ENCODE data around the gene OR6B3. TPM values are rescaled to one million over a fixed set of nuclear protein-coding genes. Genes with fewer than 3 reads are reported as not detected.

OR6B3 gene
- total and polyA plus RNA-seq, 8 donors: not detected

GRCh38 chr2:240056678-240057077 is 3.4 kb upstream of the OR6B3 start:
- TF ChIP-seq, protein P1, sequence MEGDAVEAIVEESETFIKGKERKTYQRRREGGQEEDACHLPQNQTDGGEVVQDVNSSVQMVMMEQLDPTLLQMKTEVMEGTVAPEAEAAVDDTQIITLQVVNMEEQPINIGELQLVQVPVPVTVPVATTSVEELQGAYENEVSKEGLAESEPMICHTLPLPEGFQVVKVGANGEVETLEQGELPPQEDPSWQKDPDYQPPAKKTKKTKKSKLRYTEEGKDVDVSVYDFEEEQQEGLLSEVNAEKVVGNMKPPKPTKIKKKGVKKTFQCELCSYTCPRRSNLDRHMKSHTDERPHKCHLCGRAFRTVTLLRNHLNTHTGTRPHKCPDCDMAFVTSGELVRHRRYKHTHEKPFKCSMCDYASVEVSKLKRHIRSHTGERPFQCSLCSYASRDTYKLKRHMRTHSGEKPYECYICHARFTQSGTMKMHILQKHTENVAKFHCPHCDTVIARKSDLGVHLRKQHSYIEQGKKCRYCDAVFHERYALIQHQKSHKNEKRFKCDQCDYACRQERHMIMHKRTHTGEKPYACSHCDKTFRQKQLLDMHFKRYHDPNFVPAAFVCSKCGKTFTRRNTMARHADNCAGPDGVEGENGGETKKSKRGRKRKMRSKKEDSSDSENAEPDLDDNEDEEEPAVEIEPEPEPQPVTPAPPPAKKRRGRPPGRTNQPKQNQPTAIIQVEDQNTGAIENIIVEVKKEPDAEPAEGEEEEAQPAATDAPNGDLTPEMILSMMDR (IDR thresholded peaks at IDR 0.05): no peak
- Histone ChIP-seq H3K4me3 (no peak overlapping the region), H3K36me3 (no peaks in the 10 kb centered on the region), H3K27me3 (peaks cover 5 to 78% of the 10 kb centered on the region in 2 donors), H3K27ac (no peak overlapping the region), H3K4me1 (no peaks in the 10 kb centered on the region), H3K9me3 (no peaks in the 10 kb centered on the region)
- ATAC-seq (no peak), DNase-seq (peak in 1 of 4 donors; percentile 58)
- intact Hi-C loops (cut with DNase I): no loop called here

DNA sequence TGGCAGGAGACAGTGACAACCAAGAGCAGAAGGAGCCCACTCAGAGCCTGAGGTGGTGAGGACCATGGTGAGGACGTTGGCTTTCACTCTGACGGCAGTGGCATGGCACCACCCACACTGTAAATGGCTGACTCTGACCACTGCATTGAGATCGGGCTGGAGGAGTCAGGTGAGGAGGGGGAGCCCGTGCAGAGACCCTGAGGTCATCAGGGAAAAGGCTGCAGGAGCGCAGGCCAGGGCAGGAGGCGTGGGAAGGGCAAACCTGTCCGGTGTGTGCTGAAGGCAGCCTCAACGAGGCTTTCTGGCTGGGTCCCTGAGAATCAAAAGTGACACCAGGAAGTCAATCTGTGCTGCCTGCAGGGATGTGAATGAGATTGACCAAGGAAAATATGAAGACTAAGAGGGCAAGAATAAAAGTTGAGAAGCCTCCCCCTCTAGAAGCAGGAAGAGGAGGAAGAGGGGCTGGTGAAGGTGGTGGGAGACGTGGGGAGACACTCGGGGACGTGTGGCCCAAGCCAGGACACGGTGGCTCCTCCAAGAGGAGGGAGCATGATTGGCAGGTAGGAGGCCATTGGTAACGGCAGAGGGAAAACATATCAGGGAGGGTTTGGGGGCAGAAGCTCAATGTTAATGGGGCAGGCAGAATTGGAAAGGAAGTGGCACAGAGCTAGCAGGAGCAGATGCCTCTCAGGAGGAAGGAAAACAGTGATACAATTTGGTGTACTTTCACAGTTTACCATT is 2.0 kb upstream of the OR6B3 start:
- ATAC-seq: no peak
- Histone ChIP-seq H3K4me3 (no peak overlapping the region), H3K36me3 (no peaks in the 10 kb centered on the region), H3K4me1 (no peaks in the 10 kb centered on the region), H3K27ac (no peak overlapping the region), H3K27me3 (peaks cover 5 to 91% of the 10 kb centered on the region in 2 donors), H3K9me3 (no peaks in the 10 kb centered on the region)
- intact Hi-C loops (cut with DNase I): no loop called here
- TF ChIP-seq, protein P1 (IDR thresholded peaks at IDR 0.05): no peak
- peak in 1 of 4 donors; percentile 57 for DNase-seq

- DNase-seq: peak in 1 of 4 donors; percentile 55
- Histone ChIP-seq H3K27me3 (peaks cover 5 to 96% of the 10 kb centered on the region in 2 donors), H3K4me3 (no peak overlapping the region), H3K9me3 (no peaks in the 10 kb centered on the region), H3K27ac (no peak overlapping the region), H3K36me3 (no peaks in the 10 kb centered on the region), H3K4me1 (no peaks in the 10 kb centered on the region)
- no peak for ATAC-seq
- intact Hi-C loops (cut with DNase I): no loop called here
- TF ChIP-seq, protein P1 (IDR thresholded peaks at IDR 0.05): no peak
Observed at GRCh38 chr2:240052524-240052923, 797 bp downstream of the OR6B3 start.

GRCh38 chr2:240051697-240052096 is 1.6 kb downstream of the OR6B3 start:
- H3K36me3 ChIP-seq: no peaks in the 10 kb centered on the region
- TF ChIP-seq, protein P1 (IDR thresholded peaks at IDR 0.05): no peak
- peaks cover 5 to 88% of the 10 kb centered on the region in 2 donors for H3K27me3 ChIP-seq
- no peak overlapping the region for H3K27ac ChIP-seq
- intact Hi-C loops (cut with DNase I): no loop called here
- DNase-seq (no peak), ATAC-seq (no peak)
- H3K4me3 ChIP-seq: no peak overlapping the region
- H3K4me1 ChIP-seq: no peaks in the 10 kb centered on the region
- H3K9me3 ChIP-seq: no peaks in the 10 kb centered on the region

- H3K9me3 ChIP-seq: no peaks in the 10 kb centered on the region
- intact Hi-C loops (cut with DNase I): no loop called here
Observed at GRCh38 chr2:240050278-240050677, 3.0 kb downstream of the OR6B3 start.

More at GRCh38 chr2:240050278-240050677, 3.0 kb downstream of the OR6B3 start:
- H3K4me3 ChIP-seq: no peak overlapping the region
- DNase-seq: no peak
- no peaks in the 10 kb centered on the region for H3K4me1 ChIP-seq
- H3K27ac ChIP-seq: no peak overlapping the region
- TF ChIP-seq, protein P1 (IDR thresholded peaks at IDR 0.05): no peak
- H3K36me3 ChIP-seq: no peaks in the 10 kb centered on the region
- peaks cover 5 to 79% of the 10 kb centered on the region in 2 donors for H3K27me3 ChIP-seq
- no peak for ATAC-seq
